HG02852 (cell line): ENCODE results near the gene XPNPEP2.

Source experiments
- ATAC-seq: cut with Tn5 transposase; IDR thresholded peaks from one replicate; pipeline ENCODE4 v1.9.1; 2021; ENCODE audit warnings: mild to moderate bottlenecking, moderate library complexity; ENCODE audit not compliant: unreplicated experiment

The XPNPEP2 gene

DNA sequence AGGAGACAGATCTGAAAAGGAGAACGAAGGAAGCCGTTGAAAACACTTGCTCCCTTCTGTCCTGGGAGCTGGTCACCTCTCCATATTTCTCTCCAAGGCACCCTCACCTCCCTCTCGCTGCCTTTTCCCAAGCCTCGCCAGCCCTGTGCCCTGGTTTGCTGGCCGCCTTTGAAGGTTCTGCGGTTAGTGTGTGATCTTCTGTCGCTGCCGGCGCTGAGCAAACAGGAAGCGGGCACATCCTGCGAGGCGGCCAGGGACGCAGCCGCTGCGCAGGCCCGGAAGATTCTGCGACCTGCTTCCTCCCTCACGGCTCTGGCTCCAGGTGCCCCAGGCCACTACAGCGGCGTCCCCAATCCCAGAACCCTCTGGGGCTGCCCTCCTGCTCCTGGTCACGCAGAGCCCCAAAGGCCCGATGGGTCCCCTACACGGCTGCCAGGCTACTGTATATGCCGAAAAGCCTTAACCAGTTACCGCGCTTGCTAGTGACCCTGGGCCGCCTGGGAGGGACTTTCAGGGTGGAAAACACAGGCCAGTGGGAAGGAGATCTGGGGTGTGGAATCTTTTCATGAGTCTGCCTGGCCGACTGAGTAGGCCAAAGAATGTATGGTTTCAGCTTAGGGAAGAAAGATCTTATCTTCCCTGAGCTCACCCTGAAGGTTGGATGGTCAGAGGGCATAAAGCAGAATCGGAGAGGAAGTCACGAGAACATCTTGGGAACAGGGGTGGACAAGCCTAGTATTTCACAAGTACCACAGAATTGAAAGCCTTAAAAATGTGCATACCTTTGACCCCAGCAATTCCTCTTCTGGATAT lies 38.6 kb downstream of the XPNPEP2 start:
- ATAC-seq, result peak; percentile 14

DNA sequence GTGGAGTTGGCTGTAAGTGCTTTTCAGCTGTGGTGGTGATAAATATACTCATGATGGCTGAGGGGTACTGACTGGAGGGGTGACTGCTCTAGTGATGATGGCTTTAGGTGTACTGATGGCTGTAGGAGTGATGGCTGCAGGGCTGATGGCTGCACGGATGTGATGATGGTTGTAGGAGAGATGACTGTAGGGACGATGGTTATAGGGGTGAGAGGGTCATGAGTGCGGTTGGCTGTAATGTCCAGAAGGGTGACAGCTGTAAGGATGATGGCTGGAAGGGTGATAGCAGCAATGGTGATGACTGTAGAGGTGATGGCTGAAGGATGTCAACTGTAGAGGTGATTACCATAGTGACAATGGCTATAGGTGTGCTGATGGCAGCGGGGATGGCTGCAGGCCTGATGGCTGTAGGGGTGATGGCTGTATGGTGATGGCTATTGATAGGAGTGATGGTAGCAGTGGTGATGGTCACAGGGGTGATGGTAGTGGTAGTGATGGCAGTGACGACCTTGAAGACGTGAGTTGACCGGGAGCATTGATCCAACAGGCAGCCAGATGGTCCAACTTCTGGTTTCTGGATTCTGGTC lies 40.4 kb downstream of the XPNPEP2 start:
- no peak for ATAC-seq

DNA sequence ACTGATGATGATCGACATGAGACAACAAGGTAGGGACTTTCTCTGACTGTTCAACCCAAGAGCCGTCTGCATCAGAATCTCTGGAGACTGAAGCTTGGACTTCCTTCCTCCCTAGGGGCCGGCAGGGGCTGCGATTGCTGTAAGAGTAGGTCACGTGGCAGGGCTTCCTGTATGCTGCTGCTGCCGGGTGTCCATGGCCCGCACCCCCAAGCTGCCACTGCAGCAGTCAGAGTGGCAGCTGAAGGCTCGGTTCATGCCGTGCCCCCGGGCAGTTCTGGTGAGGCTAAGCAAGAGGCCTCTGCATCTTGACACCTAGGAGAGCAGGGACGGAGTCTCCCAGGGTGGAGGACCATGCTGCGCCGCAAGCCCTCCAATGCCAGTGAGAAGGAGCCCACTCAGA lies 41.0 kb downstream of the XPNPEP2 start, which contains the start of gene SASH3:
Gene SASH3, plus strand, starts transcription at position 203 of the 400 bp plus-strand sequence. Its CDS starts 149 bp downstream, at position 352.
- ATAC-seq, result no peak

DNA sequence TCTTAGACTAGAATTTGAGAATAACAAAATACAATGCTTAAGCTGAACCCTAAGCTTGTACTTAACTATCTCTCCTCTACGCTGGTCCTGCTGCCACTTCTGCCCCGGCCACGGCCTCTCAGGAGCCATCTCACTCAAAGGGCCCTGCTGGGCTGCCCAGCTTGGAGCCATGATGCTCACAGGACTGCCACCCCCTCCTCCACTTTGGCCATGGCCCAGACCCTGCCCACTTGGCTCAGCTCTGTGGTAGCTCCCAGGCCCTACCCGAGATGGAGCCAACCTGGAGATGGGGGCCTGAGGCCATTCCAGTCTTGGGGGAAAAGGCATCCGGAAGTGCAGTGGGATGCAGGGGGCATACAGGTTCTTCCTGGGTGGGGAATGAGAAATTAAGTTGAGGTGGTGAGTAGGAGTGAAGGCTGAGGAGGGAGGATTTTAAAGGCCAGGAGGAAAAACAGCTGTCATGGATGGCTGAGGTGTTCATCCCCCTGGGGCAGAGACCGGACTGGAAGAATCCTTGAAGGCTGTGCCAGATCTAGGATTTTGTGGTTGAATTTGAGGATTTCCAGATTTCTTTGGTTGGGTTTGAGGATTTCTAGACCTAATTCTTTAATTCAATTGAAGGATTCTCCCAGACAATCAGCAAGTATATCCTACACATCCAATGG lies 41.8 kb downstream of the XPNPEP2 start:
- ATAC-seq, result no peak

- ATAC-seq, result peak; percentile 73
Observed at GRCh38 chrX:129781134-129781672, 42.4 kb downstream of the XPNPEP2 start.

GRCh38 chrX:129781680-129782495 lies 43.1 kb downstream of the XPNPEP2 start:
- no peak for ATAC-seq

DNA sequence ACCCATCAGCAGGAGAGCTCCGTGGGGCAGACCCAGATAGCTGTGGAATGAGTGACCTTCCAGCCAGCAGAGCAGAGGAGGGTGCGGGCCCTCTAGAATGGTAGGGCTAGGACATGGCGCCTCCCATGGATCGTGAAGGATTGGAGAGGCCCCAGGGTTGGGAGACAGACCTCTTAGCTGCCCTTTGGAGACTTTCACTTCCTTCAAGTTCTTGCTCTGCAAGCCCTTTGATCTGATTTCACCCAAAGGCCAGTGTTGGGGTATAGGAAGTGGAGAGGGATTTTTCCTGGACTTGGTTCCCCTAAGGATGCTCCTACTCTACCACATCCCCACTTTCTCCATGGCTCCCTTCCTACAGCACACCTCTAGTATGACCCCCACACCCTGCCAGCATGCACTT lies 43.9 kb downstream of the XPNPEP2 start:
- ATAC-seq, result no peak

GRCh38 chrX:129783291-129783713 lies 44.5 kb downstream of the XPNPEP2 start:
- ATAC-seq, result no peak

- no peak for ATAC-seq
Observed at GRCh38 chrX:129784371-129784770, 45.6 kb downstream of the XPNPEP2 start.

DNA sequence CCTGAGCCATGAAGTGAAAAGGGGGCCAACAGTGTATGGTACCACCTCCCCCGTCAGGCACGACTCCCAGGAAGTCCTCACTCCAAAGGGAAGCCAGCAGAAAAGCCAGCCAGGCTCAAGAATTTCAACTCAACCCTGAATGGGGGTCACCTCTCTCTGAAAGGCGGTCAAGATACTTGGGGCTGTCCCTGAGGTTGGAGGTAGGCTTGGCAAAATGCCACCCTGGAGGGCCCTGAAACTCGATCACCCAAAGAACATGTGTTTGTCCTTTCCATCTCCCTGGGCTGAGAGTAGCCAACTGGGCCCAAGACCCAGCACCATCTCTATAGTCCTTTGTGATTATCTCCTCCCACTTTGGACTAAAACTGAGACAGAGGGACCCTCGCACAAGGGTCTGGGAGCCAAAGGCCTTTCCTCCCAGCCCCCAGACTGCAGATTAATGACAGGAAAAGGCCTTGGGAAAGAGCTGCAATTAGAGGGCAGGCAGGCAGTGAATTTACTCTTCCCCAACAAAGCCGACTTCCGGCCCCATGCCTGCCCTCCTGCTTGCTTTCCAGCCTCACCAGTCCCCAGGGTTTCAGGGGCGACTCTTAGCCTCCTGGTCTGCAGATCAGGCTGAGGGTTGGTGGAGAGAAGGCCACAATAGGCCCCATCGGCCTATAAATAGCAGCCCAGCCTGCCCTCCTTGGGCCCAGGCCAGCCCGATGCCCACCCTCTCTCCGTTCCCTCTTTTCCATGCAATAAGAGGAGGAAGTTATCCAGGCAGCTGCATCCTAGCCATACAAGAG lies 46.6 kb downstream of the XPNPEP2 start:
- ATAC-seq, result no peak

- peak; percentile 88 for ATAC-seq
Observed at GRCh38 chrX:129786210-129786651, 47.5 kb downstream of the XPNPEP2 start.

DNA sequence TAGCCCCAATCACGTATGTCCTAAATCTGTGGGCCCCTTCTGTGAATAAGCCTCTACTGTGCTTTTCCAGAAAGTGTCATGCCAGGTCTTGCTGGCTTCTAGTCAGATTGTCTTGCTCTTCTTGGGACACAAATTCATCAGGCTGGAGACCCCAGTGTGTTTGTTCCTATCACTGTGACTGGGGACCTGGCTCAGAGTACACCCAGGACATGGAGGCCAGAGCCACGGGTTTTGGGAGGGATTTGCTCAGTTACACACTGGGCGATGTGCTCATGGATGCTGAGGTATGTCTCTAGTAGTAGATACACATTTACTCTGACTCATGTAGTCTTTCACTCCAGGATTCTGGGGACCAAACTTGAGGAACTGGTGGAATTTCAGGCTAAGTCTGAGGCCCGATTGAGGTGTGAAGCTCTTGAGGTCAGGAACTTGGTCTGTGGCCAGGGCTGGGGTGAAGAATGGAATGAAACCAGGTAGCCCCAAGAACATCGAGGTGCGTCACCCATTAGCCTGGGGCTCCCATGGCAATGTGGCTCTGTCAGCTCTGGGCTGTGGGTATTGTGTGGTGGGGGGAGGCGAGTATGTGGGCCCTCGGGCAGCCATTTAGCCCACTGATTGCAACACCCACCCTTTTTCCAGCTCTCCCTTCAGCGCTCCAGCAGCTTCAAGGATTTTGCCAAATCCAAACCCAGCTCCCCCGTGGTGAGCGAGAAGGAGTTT lies 48.7 kb downstream of the XPNPEP2 start:
- no peak for ATAC-seq

DNA sequence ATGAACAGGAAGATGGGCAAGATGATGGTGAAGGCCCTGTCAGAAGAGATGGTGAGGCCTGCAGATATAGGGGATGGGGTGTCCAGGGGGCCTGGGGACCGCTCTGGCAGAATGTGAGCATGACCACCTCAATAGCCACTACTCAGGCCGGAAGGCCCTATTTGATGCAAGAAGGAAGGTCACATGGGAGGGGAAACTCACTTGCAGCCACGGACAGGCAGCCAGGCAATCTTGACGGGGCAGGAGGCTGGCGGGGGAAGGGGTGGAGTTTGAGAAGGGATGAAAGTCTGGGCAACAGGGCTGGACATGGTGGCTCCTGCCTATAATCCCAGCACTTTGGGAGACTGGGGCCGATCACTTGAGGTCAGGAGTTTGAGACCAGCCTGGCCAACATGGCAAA lies 49.7 kb downstream of the XPNPEP2 start:
- no peak for ATAC-seq

- ATAC-seq, result no peak
Observed at GRCh38 chrX:129790146-129790545, 51.4 kb downstream of the XPNPEP2 start.

- ATAC-seq, result no peak
Observed at GRCh38 chrX:129790808-129791207, 52.0 kb downstream of the XPNPEP2 start.

- ATAC-seq, result no peak
Observed at GRCh38 chrX:129791336-129791735, 52.6 kb downstream of the XPNPEP2 start.

DNA sequence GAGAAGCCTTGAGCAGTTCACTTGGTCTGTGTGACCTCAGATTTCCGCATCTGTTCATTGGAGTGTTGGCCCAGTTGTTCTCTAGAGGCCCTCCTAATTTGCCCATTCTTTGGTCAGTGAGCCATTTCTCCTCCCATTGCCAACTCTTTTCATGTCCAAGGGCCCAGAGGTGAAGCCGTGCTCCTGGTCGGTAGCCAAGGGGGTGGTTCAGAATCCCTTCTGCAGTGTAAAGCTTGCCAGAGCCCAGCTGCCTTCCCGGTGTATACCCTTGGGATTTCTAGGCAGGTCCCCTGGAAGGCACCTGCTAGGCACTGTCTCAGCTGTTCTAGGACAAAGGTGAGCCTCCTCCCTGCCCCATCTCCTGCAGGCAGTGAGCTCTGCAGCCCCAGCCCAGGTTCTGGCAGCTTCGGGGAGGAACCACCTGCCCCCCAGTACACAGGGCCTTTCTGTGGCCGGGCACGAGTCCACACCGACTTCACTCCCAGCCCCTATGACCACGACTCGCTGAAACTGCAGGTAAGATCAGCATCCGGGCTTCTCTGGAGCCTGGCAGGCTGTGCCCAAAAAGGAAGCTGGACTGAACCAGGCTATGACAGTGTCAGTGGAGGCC lies 53.3 kb downstream of the XPNPEP2 start:
- no peak for ATAC-seq

DNA sequence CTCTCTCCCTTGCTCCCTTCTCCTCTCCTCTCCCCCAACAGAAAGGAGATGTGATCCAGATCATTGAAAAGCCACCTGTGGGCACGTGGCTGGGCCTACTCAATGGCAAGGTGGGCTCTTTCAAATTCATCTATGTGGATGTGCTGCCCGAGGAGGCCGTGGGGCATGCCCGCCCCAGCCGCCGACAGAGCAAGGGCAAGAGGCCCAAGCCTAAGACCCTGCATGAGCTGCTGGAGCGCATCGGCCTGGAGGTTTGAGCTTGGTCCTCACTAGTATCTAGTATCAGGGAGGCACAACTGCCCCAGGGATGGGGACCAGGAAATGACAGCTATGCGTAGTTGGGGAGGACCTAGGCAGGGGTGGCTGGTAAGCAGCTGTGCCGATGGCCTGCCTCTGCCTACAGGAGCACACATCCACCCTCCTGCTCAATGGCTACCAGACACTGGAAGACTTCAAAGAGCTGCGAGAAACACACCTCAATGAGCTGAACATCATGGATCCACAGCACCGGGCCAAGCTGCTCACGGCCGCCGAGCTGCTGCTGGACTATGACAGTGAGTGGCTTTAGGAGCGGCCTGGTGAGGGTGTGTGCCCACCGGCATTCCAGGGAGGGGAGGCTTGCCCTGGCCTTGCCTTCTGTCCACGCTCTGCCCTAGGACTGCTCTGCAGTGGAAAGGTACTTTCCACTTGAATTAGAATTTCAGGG lies 54.0 kb downstream of the XPNPEP2 start:
- ATAC-seq, result no peak
